K562 (cell line): ENCODE results near the gene TREM2.

Experiments
- ARHGAP35 ChIP-seq: fragments of 450-650 bp; IDR thresholded peaks from 2 replicates; pipeline ENCODE4 v1.6.1; 2018; ENCODE audit not compliant: partially characterized antibody
- ATF1 ChIP-seq, 2 experiments: fragments of 450-650 bp in 1 of 2; IDR thresholded peaks; 2 replicates each; pipeline ENCODE4 v1.6.1; 2016; ENCODE audit warnings: missing compliant biosample characterization in 1 of 2, missing genetic modification characterization in 1 of 2
- CREB5 ChIP-seq: fragments of 250-450 bp; sonication (Bioruptor Pico); IDR thresholded peaks from 2 replicates; pipeline ENCODE4 v1.5.0; 2020; ENCODE audit warnings: mild to moderate bottlenecking
- FOXM1 ChIP-seq, 2 experiments: fragments of 450-650 bp in 1 of 2; sonication (generic) in 1 of 2; formaldehyde crosslinking in 1 of 2; IDR thresholded peaks; 2 replicates each; pipeline versions ENCODE4 v1.6.1 to v1.9.0; 2017 to 2022; ENCODE audit warnings: low read depth in 2 of 2, mild to moderate bottlenecking in 2 of 2, missing genetic modification reagents in 1 of 2, moderate library complexity in 1 of 2
- HOMEZ ChIP-seq: fragments of 250-450 bp; sonication (Bioruptor Pico); IDR thresholded peaks from 2 replicates; pipeline ENCODE4 v1.4.0; 2020; ENCODE audit warnings: mild to moderate bottlenecking, moderate library complexity
- NFE2 ChIP-seq: IDR thresholded peaks from 2 replicates; pipeline ENCODE4 v1.6.1; 2014; ENCODE audit warnings: antibody characterized with exemption, low read depth
- ZEB2 ChIP-seq: fragments of 450-650 bp; IDR thresholded peaks from 2 replicates; pipeline ENCODE4 v1.6.1; 2016
- ZNF165 ChIP-seq: fragments of 250-450 bp; sonication (Bioruptor Pico); IDR thresholded peaks from 2 replicates; pipeline ENCODE4 v1.4.0; 2020; ENCODE audit warnings: borderline replicate concordance

- TF ChIP-seq ZNF165 (CRISPR knock-in tag) (no peak), FOXM1 (IDR thresholded peaks at IDR 0.05; ENCODE audit: low read depth) (no peak), FOXM1 (CRISPR knock-in tag; IDR thresholded peaks at IDR 0.05; ENCODE audit: low read depth) (no peak), CREB5 (CRISPR knock-in tag) (no peak), ATF1 (CRISPR knock-in tag; IDR thresholded peaks at IDR 0.05) (no peak), ATF1 (tag; IDR thresholded peaks at IDR 0.05) (no peak), ARHGAP35 (no peak), ZEB2 (no peak), NFE2 (no peak), HOMEZ (no peak)
Observed at GRCh38 chr6:41120058-41120457, 42.9 kb downstream of the TREM2 start.
